ENCODE measurements around the gene CA12. TPM values are rescaled to one million over a fixed set of nuclear protein-coding genes. Genes with fewer than 3 reads are reported as not detected.
"Not testable (repeated sequence)": the region's sequence is repeated elsewhere in the genome, so short reads cannot be mapped to it uniquely, and the experiment has no call there.

The CA12 gene
- total and polyA plus RNA-seq, 8 donors: 7.5 to 49.6 (median 25.9) TPM

DNA sequence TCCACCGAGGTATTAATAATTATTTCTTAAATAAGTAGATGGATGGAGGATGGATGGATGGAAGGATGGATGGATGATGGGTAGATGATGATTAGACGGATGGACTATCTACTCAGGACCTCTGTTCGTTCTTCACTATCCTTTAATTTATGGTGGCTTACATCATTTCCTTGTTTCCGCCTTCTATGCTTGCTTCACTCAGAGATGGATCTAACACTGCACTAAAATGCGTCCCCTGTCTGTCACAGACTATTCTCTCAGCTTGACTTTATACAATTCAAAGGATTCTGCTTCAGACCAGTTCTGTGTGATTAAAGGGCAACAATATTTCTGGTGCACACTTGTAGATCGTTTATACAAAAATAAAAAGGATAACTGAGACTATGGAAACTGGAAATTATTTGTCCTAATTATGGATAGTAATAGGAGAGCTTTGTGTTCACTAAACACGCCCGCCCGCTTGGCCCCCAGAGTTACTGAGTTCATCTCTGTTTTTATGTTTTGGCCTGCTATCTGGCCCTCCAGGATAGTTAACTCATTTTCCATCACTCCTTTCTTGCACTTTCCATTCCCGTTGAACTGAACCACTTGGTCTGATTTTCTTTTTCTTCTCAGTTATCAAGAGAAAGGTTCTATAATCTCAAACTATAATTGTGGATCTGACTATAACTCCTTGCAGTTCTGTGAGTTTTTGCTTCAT is 41.4 kb upstream of the CA12 start:
- Histone ChIP-seq H3K4me1 (no peaks in the 10 kb centered on the region), H3K27ac (no peak overlapping the region), H3K36me3 (no peaks in the 10 kb centered on the region), H3K27me3 (no peaks in the 10 kb centered on the region), H3K9me3 (no peaks in the 10 kb centered on the region), H3K4me3 (no peak overlapping the region)
- intact Hi-C loops (cut with DNase I): no loop called here
- ATAC-seq (no peak), DNase-seq (no peak), FAIRE-seq (no peak)
- WGBS, 2 donors: 82 to 84% methylated on average over 10 of the region's 10 CpGs
- TF ChIP-seq, protein P1, sequence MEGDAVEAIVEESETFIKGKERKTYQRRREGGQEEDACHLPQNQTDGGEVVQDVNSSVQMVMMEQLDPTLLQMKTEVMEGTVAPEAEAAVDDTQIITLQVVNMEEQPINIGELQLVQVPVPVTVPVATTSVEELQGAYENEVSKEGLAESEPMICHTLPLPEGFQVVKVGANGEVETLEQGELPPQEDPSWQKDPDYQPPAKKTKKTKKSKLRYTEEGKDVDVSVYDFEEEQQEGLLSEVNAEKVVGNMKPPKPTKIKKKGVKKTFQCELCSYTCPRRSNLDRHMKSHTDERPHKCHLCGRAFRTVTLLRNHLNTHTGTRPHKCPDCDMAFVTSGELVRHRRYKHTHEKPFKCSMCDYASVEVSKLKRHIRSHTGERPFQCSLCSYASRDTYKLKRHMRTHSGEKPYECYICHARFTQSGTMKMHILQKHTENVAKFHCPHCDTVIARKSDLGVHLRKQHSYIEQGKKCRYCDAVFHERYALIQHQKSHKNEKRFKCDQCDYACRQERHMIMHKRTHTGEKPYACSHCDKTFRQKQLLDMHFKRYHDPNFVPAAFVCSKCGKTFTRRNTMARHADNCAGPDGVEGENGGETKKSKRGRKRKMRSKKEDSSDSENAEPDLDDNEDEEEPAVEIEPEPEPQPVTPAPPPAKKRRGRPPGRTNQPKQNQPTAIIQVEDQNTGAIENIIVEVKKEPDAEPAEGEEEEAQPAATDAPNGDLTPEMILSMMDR (IDR thresholded peaks at IDR 0.05): no peak

DNA sequence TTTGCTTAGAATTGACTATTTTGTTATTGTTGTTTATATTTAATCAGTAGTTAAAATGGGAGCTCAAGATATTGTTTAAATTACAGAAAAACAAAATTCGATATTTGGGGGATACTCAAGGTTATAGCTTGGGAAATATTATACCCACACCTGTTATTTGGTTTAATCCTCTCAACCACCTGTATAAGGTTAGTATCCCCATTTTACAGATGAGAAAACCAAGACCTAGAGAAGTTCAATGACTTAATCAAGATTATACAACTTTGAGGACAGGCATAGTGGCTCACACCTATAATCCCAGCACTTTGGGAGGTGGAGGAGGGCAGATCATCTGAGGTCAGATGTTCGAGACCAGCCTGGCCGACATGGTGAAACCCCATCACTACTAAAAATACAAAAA is 39.8 kb upstream of the CA12 start:
- intact Hi-C loops (cut with DNase I): no loop called here
- no peak for FAIRE-seq
- ATAC-seq: no peak

DNA sequence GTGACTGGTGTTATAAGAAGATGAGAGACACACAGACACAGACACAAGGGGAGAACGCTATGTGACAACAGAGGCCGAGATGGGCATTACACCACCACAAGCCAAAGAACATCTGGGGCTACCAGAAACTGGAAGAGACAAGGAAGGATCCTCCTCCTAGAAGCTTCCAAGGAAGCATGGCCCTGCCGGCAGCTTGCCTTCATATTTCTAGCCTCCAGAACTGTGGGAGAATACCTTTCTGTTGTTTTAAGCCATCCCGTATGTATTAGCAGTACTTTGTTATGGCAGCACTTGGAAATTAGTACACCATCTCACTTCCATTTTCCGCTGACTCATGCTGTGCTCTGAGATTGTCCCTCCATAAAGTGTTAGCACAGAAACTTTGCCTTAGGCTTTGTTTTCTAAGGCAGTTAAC is 38.7 kb upstream of the CA12 start:
- intact Hi-C loops (cut with DNase I): no loop called here
- H3K9me3 ChIP-seq: no peaks in the 10 kb centered on the region
- FAIRE-seq (no peak), DNase-seq (no peak), ATAC-seq (no peak)
- H3K27me3 ChIP-seq: no peaks in the 10 kb centered on the region
- H3K4me3 ChIP-seq: no peak overlapping the region
- TF ChIP-seq, protein P1 (IDR thresholded peaks at IDR 0.05): no peak
- no peak overlapping the region for H3K27ac ChIP-seq
- 88% methylated on average over 5 of the region's 5 CpGs for WGBS, 2 donors
- no peaks in the 10 kb centered on the region for H3K4me1 ChIP-seq
- no peaks in the 10 kb centered on the region for H3K36me3 ChIP-seq

More for the DNA sequence above, 39.8 kb upstream of the CA12 start:
- no peak overlapping the region for H3K4me3 ChIP-seq
- no peaks in the 10 kb centered on the region for H3K9me3 ChIP-seq
- H3K4me1 ChIP-seq: no peaks in the 10 kb centered on the region
- TF ChIP-seq, protein P1 (IDR thresholded peaks at IDR 0.05): no peak
- no peak overlapping the region for H3K27ac ChIP-seq
- no peaks in the 10 kb centered on the region for H3K27me3 ChIP-seq
- no peaks in the 10 kb centered on the region for H3K36me3 ChIP-seq
- DNase-seq: no peak
- WGBS, 2 donors: 82 to 84% methylated on average over 3 of the region's 3 CpGs

DNA sequence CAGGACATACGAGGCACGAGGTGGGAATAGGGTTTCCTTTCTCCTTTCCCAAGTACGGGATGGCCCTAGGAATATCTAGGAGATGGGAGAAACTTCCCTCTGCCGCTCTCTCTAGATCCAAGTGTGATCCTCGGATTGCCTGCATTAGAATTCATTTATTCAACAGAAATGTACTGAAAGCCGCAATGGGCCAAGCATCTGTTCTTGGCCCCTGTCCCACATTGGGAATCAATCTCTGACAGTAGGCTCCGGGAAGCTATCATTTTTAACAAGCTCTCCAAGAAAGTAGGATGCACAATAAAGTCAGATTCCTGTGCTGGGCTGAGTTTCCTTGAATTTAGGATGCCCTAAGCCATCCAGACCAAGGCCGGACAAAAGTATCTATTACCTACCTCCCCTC is 37.2 kb upstream of the CA12 start:
- H3K4me3 ChIP-seq: no peak overlapping the region
- no peak for ATAC-seq
- no peak overlapping the region for H3K27ac ChIP-seq
- intact Hi-C loops (cut with DNase I): loop anchor here in 1 of 3 donors (10.0 kb wide), 1 partner anchor 124 kb away; no protein-coding TSS in a partner anchor
- H3K4me1 ChIP-seq: no peaks in the 10 kb centered on the region
- H3K27me3 ChIP-seq: no peaks in the 10 kb centered on the region
- DNase-seq: no peak
- WGBS, 2 donors: 84 to 87% methylated on average over 8 of the region's 8 CpGs
- no peaks in the 10 kb centered on the region for H3K36me3 ChIP-seq
- FAIRE-seq: no peak
- no peaks in the 10 kb centered on the region for H3K9me3 ChIP-seq
- TF ChIP-seq, protein P1 (IDR thresholded peaks at IDR 0.05): no peak

DNA sequence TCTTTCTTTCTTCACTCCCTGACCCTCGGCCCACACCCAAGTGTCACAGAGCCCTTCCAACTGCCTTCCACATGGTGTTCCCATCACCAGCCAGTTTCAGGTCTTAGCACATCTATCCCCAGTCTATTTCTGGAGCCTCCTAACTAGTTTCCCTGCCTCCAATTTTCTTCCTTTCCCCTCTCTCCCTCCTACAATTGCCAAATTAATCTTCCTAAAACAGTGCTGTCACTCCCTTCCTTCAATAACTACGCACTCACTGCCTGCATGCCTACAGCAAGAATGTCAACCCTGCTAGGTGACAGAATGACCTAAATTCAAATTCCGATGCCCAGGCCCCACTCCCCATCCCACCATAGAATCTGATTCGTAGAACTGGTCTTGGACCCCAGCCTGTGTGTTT is 36.1 kb upstream of the CA12 start:
- Histone ChIP-seq H3K36me3 (no peaks in the 10 kb centered on the region), H3K4me3 (no peak overlapping the region), H3K27me3 (no peaks in the 10 kb centered on the region), H3K4me1 (no peaks in the 10 kb centered on the region), H3K27ac (no peak overlapping the region), H3K9me3 (no peaks in the 10 kb centered on the region)
- TF ChIP-seq, protein P1 (IDR thresholded peaks at IDR 0.05): no peak
- 91% methylated on average over 4 of the region's 4 CpGs for WGBS, 2 donors
- ATAC-seq (no peak), FAIRE-seq (no peak), DNase-seq (no peak)
- intact Hi-C loops (cut with DNase I): loop anchor here in 1 of 3 donors (10.0 kb wide), 1 partner anchor 123 kb away; no protein-coding TSS in a partner anchor

DNA sequence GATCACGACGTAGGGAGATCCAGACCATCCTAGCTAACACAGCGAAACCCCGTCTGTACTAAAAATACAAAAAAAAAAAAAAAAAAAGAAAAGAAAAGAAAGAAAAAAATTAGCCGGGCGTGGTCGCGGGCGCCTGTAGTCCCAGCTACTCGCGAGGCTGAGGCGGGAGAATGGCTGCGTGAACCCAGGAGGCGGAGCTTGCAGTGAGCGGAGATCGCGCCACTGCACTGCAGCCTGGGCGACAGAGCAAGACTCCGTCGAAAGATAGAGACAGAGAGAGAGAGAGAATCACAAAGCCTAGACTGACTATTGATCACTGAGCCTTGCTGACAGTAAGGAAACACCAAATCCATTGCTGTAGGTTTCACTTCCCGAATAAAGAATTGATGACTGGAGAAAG is 35.6 kb upstream of the CA12 start:
- H3K9me3 ChIP-seq, DNase-seq, ATAC-seq, H3K27ac ChIP-seq, H3K36me3 ChIP-seq, H3K27me3 ChIP-seq, FAIRE-seq, H3K4me1 ChIP-seq, H3K4me3 ChIP-seq: not testable (repeated sequence)
- intact Hi-C loops (cut with DNase I): loop anchor here in 1 of 3 donors (10.0 kb wide), 1 partner anchor 122 kb away; no protein-coding TSS in a partner anchor
- WGBS, 2 donors: 86 to 95% methylated on average over 20 to 21 of the region's 21 CpGs
